Colon (tissue), 2 donors: Measurements from ENCODE around the gene C8G.

Experiments
- FAIRE-seq: peaks from 2 replicates; lab custom pipeline; 2012; peaks lifted over from hg19 to GRCh38; lab: Jason Lieb, UNC
- donor health status: control.
- donor health status: control.

C8G gene

GRCh38 chr9:136944519-136945332 lies at the start of gene C8G, which contains the start of gene FBXW5:
Gene C8G, plus strand, starts transcription at chr9:136945243. Its CDS starts 78 bp downstream, at chr9:136945321.
Gene FBXW5, minus strand, starts transcription at chr9:136944738. Its CDS starts 655 bp downstream, at chr9:136944083.
- FAIRE-seq: no peak

GRCh38 chr9:136896027-136896426 lies 49.0 kb upstream of the C8G start:
- FAIRE-seq: no peak

- no peak for FAIRE-seq
Observed at GRCh38 chr9:136898483-136899100, 46.5 kb upstream of the C8G start.

DNA sequence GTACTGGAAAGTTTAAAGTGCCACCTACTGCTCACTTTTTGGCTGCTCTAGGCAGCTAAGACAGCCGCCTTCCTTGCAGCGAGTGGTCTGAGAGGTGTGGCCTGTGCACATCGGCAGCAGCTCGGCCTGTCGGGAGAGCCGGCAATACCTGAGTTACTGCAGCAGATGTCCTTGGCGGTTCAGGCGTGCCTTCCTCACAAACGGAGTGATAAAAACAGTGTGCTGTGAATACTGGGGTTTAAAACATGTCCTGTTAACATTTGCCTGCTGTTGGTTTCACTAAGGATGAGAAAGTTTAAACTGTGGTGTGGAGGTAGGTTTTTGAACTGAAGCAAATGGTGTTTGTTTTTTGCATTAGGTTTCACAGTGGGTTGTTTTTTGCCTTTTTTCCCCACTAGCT lies 45.8 kb upstream of the C8G start:
- FAIRE-seq: no peak

GRCh38 chr9:136900556-136900955 lies 44.5 kb upstream of the C8G start:
- no peak for FAIRE-seq

DNA sequence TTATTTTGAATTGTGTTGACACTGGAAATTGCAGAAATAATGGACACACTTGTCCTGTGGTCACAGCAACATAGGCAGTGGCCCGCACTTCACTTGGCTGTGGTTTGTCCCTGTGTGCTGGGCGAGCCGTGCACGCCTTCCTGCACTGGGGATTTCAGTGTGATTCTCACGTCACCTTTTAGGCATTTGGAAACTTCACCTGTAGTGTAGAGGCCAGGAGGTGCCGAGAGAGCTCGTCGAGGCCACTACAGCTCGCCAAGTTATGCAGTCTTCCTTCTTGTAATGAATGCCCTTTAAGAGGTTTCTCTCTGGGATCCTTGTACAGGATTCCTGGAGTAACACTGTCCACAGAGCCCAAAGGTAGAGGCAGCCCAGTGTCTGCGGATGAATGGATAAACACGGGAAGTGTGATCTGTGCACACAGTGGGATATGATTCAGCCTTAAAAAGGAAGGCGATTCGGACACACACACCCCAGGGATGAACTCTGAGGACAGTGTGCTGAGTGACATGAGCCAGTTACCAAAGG lies 44.0 kb upstream of the C8G start:
- FAIRE-seq: no peak

DNA sequence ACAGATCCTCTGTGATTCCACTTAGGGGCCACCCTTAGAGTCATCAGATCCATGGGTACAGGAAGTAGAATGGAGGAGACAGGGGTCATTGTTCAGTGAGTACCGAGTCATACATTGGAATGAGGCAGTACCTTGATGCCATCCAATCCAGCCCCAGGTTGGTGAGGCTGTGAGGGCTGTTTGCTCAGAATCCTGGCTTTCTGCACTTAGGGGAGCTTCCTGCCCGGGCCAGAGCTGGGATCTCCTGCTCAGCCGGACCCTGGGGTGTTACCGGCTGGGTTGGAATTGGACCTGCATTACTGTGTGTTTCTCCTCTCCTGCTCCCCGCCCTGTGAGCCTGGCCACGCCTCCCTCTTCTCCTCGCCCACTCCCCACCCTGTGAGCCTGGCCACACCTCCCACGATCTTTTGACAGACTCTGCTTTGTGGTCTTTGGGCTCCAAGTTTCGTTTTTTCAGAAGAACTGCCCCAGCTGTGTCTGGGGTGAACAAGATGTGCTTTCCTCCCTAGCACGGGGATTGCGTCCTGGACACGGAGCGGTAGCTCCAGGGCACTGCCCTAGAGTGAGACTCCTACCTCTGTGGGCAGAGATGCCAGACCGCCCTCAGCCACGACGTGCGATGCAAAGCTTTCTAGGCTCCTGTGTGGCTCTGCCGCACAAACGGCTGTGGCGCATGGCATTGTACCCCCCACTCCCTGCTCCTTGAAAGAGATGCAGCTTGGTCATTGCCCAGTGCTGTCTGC lies 43.4 kb upstream of the C8G start:
- no peak for FAIRE-seq

GRCh38 chr9:136902259-136902821 lies 42.7 kb upstream of the C8G start:
- no peak for FAIRE-seq

DNA sequence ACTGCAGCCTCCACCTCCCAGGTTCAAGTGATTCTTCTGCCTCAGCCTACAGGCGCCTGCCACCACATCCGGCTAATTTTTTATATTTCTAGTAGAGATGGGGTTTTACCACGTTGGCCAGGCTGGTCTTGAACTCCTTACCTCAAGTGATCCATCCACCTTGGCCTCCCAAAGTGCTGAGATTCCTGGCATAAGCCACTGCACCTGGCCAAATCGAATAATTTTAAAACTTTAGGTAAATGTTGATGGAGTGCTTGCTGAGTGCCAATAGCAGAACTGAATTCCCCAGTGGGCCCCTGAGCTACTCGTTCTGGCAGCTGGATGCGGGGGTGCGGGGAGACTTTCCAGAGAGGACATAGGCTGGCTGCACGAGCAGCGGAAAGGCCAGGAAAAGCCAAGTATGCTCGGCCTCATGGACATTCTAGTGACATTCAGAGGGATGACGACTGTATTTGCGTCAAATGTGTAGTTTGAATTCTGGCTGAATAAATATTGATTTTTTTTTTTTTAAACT lies 41.9 kb upstream of the C8G start:
- FAIRE-seq: no peak

DNA sequence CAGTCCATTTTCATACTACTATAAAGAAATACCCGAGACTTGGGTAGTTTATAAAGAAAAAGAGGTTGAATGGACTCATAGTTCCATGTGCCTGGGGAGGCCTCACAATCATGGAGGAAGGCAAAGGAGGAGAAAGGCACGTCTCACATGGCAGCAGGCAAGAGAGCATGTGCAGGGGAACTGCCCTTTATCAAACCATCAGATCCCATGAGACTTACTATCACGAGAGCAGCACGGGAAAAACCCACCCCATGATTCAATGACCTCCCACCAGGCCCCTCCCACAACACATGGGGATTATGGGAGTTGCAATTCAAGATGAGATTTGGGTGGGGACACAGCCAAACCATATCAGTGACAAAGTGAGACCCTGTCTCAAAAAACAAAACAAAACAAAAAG lies 38.8 kb upstream of the C8G start:
- FAIRE-seq: no peak

- no peak for FAIRE-seq
Observed at GRCh38 chr9:136907011-136907914, 37.8 kb upstream of the C8G start.

DNA sequence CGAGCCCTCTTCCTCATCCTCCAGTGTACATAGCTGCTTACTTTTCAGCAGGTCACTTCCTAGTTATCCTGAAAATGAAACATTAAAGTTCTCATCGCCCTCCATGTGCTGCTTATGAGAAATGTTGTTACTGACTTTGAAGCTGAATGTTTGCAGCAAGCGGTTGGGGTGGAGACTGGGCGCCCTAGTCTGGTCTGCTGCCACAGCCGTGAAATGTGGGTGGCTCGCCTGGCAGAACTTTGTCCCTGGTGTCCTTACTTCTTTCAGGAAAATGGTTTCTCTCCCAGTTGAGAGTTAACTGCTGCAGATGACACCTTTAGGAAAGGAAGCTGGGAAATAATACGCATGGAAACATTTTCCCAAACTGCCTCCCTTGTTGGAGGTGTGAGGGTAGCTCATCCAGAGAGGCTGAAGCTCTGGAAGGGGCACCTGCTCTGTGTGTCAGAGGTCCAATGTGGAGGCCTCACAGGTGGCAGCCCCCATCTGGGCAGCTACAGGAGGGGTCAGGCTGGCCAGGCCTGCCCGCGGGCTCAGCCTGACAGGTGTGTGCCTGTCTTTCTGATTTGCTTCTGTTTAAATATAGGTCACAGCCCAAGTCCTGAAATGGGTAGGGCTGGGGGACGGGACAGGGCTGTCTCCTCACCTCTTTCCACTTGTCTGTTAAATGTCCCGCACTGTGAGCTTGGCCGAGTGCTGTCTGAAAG lies 34.7 kb upstream of the C8G start:
- no peak for FAIRE-seq

DNA sequence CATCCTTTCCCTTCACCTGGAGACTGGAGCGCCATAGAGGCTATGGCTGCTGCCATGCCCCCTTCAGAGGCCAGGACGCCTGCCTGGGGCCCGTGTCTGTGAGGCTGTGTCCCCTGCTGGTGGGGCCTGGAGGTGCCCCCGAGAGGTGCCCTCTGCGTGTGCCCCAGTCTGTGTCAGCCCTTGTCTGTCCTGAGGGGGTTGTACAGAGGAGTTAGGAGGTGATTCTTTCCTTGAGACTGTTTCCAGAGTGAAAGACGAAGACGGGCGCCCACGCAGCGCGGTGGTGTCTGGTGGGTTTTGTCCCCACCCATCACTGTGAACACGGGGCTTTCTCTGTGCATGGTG lies 34.2 kb upstream of the C8G start:
- no peak for FAIRE-seq

GRCh38 chr9:136913701-136914438 lies 31.2 kb upstream of the C8G start:
- no peak for FAIRE-seq

DNA sequence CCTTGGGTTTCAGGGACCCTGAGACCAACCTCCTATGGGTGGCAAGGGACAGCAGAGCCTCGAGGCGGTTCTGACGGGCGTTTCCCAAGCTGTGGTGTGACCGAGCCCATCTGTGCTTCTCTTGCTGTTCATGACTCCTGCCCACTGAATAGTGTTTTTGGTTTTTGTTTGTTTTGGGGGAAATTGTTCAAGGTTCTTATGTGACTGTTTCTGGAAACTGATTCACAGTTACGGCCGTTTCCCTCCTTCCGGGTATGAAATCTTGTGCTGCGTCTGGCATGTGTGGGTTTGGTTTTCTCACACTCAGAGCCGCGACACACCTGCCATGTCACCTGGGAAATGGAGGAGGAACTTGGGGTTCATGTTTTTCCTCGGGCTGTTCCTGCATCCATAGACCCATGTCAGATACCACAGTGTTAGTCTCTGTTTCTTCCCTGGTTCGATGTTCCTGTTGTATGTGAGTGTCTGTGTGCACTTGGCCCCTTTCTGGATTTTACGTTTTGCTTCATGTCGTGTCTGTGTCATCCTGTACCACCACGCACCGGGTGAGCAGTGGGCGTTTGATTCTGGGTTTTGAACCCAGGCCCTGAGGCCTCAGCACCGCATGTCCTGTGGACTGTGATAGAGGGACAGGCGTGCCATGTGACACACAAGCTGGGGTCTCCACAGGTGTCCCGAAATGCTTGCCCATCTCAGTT lies 29.3 kb upstream of the C8G start:
- no peak for FAIRE-seq

DNA sequence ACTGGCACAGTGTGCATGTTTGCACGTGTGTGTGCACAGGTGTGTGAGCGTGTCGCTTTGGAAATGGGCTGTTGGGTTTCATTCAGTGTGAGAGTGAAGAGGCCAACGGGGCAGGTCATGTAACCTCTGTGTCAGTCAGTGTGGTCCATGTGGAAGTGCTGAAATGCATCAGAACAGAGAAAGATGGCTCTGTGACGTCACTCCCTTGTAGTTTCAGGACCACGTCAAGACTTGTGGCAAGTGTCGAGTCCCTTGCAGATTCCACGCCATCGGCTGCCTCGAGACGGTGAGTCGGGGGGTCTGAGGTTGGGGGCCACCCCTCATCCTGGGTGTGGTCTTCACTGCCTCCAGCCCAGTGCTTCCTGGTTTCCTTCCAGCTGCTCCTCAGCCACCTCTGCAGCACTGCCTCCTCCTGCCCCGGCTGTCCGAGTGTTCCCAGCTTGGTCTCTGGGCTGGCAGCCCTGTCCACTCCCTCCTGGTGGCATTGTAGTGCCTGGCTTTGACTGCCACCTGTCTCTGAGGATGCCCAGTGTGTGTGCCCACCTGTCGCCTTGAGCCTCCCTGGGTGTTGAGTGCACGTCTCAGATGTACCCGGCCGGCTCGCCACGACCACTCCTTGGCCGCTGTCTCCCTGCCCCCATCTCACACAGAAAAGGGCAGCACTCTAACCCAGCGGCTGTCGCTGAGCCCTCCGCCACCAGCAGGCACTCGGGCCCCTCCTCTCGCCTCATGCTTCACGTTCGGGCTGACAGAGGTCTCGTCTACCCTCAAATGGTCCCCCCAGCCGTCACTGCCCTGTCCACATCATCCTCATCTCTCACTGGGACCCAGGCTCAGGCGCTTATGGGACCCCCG lies 28.5 kb upstream of the C8G start:
- no peak for FAIRE-seq

GRCh38 chr9:136917902-136918301 lies 27.1 kb upstream of the C8G start:
- FAIRE-seq: no peak

GRCh38 chr9:136920069-136920468 lies 25.0 kb upstream of the C8G start:
- FAIRE-seq: no peak
